ENCODE results near the gene AATK. TPM values are rescaled to one million over a fixed set of nuclear protein-coding genes. Genes with fewer than 3 reads are reported as not detected.

Gene AATK
- total and polyA plus RNA-seq, 2 of the 13 experiments (the other 11 are each of a cell fraction or from before 2014, with no cell fraction given): 2.9 to 8.4 TPM

GRCh38 chr17:81095383-81095762 lies 70.6 kb downstream of the AATK start:
- ChIA-PET POLR2A (interaction anchor here (0.9 to 2.4 kb wide), 8 partner anchors 12 to 106 kb away, joined by 3 to 19 read pairs (median 4); partner anchors contain the start of gene CHMP6), CTCF (ENCODE audit: low intra/inter-chr PET ratio, low total read pairs) (no interaction called here)
- H3K27ac ChIP-seq (ENCODE audit: extremely low read length, insufficient read depth, low read length): peak overlapping the region; percentile 33
- TF ChIP-seq NONO (IDR thresholded peaks at IDR 0.05) (no peak), NONO (CRISPR knock-in tag; conservative IDR thresholded peaks at IDR 0.05) (0 out of 2 replicates have a peak, but pooled peaks have one; percentile 22), ZNF513 (CRISPR knock-in tag; conservative IDR thresholded peaks at IDR 0.05) (no peak), BCL6 (CRISPR knock-in tag; IDR thresholded peaks at IDR 0.05) (peak; percentile 72)
- TF ChIP-seq, protein P1, sequence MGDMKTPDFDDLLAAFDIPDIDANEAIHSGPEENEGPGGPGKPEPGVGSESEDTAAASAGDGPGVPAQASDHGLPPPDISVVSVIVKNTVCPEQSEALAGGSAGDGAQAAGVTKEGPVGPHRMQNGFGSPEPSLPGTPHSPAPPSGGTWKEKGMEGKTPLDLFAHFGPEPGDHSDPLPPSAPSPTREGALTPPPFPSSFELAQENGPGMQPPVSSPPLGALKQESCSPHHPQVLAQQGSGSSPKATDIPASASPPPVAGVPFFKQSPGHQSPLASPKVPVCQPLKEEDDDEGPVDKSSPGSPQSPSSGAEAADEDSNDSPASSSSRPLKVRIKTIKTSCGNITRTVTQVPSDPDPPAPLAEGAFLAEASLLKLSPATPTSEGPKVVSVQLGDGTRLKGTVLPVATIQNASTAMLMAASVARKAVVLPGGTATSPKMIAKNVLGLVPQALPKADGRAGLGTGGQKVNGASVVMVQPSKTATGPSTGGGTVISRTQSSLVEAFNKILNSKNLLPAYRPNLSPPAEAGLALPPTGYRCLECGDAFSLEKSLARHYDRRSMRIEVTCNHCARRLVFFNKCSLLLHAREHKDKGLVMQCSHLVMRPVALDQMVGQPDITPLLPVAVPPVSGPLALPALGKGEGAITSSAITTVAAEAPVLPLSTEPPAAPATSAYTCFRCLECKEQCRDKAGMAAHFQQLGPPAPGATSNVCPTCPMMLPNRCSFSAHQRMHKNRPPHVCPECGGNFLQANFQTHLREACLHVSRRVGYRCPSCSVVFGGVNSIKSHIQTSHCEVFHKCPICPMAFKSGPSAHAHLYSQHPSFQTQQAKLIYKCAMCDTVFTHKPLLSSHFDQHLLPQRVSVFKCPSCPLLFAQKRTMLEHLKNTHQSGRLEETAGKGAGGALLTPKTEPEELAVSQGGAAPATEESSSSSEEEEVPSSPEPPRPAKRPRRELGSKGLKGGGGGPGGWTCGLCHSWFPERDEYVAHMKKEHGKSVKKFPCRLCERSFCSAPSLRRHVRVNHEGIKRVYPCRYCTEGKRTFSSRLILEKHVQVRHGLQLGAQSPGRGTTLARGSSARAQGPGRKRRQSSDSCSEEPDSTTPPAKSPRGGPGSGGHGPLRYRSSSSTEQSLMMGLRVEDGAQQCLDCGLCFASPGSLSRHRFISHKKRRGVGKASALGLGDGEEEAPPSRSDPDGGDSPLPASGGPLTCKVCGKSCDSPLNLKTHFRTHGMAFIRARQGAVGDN (CRISPR knock-in tag; IDR thresholded peaks at IDR 0.05): 0 out of 2 replicates have a peak, but pooled peaks have one; percentile 6
- no peak for ATAC-seq
- no peak overlapping the region for H2AFZ ChIP-seq (ENCODE audit: low read length)
- H3K4me3 ChIP-seq (replicated peaks in 1 of 3; ENCODE audit: insufficient read depth in 1 of 3, low read depth in 2 of 3, low read length in 3 of 3): peak overlapping the region in 1 of 3 experiments; percentile 15; a peak in 1 of 6 replicates
- 0 out of 5 replicates have a peak, but pooled peaks cover 0 to 4% of the 10 kb centered on the region in 2 experiments for H3K36me3 ChIP-seq (replicated peaks in 1 of 2; ENCODE audit: control insufficient read depth in 1 of 2, insufficient read depth in 2 of 2, low read length in 2 of 2)
- in situ Hi-C loops (cut with HindIII; ENCODE audit: extremely low pct_ligation_motif_present, low pct_unique_long_range_greater_than_20kb): loop anchor here (5.0 kb wide), 1 partner anchor 108 kb away; no protein-coding TSS in a partner anchor
- peaks cover 47% of the 10 kb centered on the region for H3K4me1 ChIP-seq (ENCODE audit: insufficient read depth, low read length)
- peak overlapping the region; percentile 56; the same call in 1 of the 2 replicates for H3K9ac ChIP-seq (ENCODE audit: insufficient read depth, low read depth, low read length)
- intact Hi-C loops (cut with micrococcal nuclease; ENCODE audit: unreplicated experiment): no loop called here
- H3K27me3 ChIP-seq (ENCODE audit: control insufficient read depth in 1 of 2, insufficient read depth in 2 of 2, low read length in 2 of 2): no peaks in the 10 kb centered on the region
- BruUV-seq (replicated peaks): no TSS peak
- H3K79me2 ChIP-seq (ENCODE audit: insufficient read depth, low read length): no peaks in the 10 kb centered on the region
- FAIRE-seq: no peak
- no peaks in the 10 kb centered on the region for H3K9me3 ChIP-seq (ENCODE audit: low read length)
- H4K20me1 ChIP-seq (ENCODE audit: insufficient read depth, low read length): no peaks in the 10 kb centered on the region
- DNase-seq (ENCODE audit: low spot score): no peak
- WGBS (ENCODE audit: low lambda C conversion rate): 78% methylated on average over 12 of the region's 13 CpGs
- H3K4me2 ChIP-seq (ENCODE audit: low read depth, low read length): peak overlapping the region; percentile 48

All from HepG2 (cell line).